Fibroblast of lung (primary cell): ENCODE data around the gene NR1D1. TPM values are rescaled to one million over a fixed set of nuclear protein-coding genes. Genes with fewer than 3 reads are reported as not detected.

Source experiments
- DNase-seq, 2 donors: peaks; one replicate each; pipeline versions ENCODE4 v3.0.0 to v3.0.0-alpha.2; 2010; ENCODE audit warnings: low read depth in 2 of 2
- H2AFZ ChIP-seq: 2 replicates; pipeline ENCODE4 v1.5.1; 2012; ENCODE audit warnings: low read length, control low read depth, inconsistent platforms
- H3K27ac ChIP-seq: 2 replicates; pipeline ENCODE4 v1.5.1; 2011; ENCODE audit warnings: low read length, control low read depth; ENCODE audit not compliant: insufficient read depth
- H3K27me3 ChIP-seq: 2 replicates; pipeline ENCODE4 v1.5.1; 2011; ENCODE audit warnings: mild to moderate bottlenecking, low read length; ENCODE audit not compliant: control insufficient read depth, insufficient read depth
- H3K36me3 ChIP-seq: 2 replicates; pipeline ENCODE4 v1.5.1; 2011; ENCODE audit warnings: low read length; ENCODE audit not compliant: control insufficient read depth, insufficient read depth
- H3K4me1 ChIP-seq: 2 replicates; pipeline ENCODE4 v1.5.1; 2011; ENCODE audit warnings: low read length; ENCODE audit not compliant: control insufficient read depth, insufficient read depth; ENCODE audit errors: extremely low read depth
- H3K4me2 ChIP-seq: 2 replicates; pipeline ENCODE4 v1.5.1; 2011; ENCODE audit warnings: low read length, control low read depth; ENCODE audit not compliant: insufficient read depth; ENCODE audit errors: extremely low read depth
- H3K4me3 ChIP-seq, 4 experiments: fragments of 200-600 bp in 1 of 4; sonication (generic) in 1 of 4; replicated peaks in 1 of 4; 2 replicates each; pipeline ENCODE4 v1.5.1; 2011 to 2016; ENCODE audit warnings: low read length in 4 of 4, low read depth in 3 of 4, mild to moderate bottlenecking in 3 of 4, control low read depth in 2 of 4, inconsistent platforms in 1 of 4, mixed read lengths in 1 of 4; ENCODE audit not compliant: insufficient read depth in 1 of 4; ENCODE audit errors: control extremely low read depth in 1 of 4
- H3K79me2 ChIP-seq: 2 replicates; pipeline ENCODE4 v1.5.1; 2012; ENCODE audit warnings: mild to moderate bottlenecking, low read length, inconsistent platforms; ENCODE audit not compliant: control insufficient read depth, insufficient read depth
- H3K9ac ChIP-seq: 2 replicates; pipeline ENCODE4 v1.5.1; 2011; ENCODE audit warnings: mild to moderate bottlenecking, low read length, control low read depth; ENCODE audit not compliant: insufficient read depth
- H3K9me3 ChIP-seq: 2 replicates; pipeline ENCODE4 v1.5.1; 2012; ENCODE audit warnings: low read depth, low read length; ENCODE audit not compliant: control insufficient read depth, insufficient read depth
- H4K20me1 ChIP-seq: 2 replicates; pipeline ENCODE4 v1.5.1; 2011; ENCODE audit warnings: low read length; ENCODE audit not compliant: control insufficient read depth, insufficient read depth; ENCODE audit errors: extremely low read depth
- CTCF ChIP-seq, 2 donors: IDR thresholded peaks in 1 of 2; conservative IDR thresholded peaks in 1 of 2; 1 replicate in 1 of 2; 2 replicates in 1 of 2; pipeline ENCODE4 v1.5.1; 2011 to 2012; ENCODE audit warnings: low read length in 2 of 2, control low read depth in 1 of 2, inconsistent platforms in 1 of 2, low read depth in 1 of 2, mild to moderate bottlenecking in 1 of 2
- EZH2 ChIP-seq: IDR thresholded peaks from 2 replicates; pipeline ENCODE4 v1.5.1; 2012; ENCODE audit warnings: low read length, control low read depth, mild to moderate bottlenecking; ENCODE audit errors: missing control alignments
- polyA plus RNA-seq, 2 donors: library from polyadenylated mRNA; depleted of rRNA in 1 of 2; stranded (reverse) in 1 of 2; unstranded in 1 of 2; fragments of >200 nt; gene quantifications; 2 replicates each; pipeline ENCODE4 v1.2.1, GENCODE V29; 2011 to 2012; ENCODE audit warnings: missing spikeins in 1 of 2
- total RNA-seq: library from RNA; depleted of rRNA; stranded (reverse); fragments of >200 nt; gene quantifications from 2 replicates; pipeline ENCODE4 v1.2.1, GENCODE V29; 2014

NR1D1 gene
- total and polyA plus RNA-seq, 2 donors (not counting 1 experiment from before 2014, with no cell fraction given), result 3.3 to 5.3 TPM

- no peak overlapping the region for H3K4me2 ChIP-seq
- H2AFZ ChIP-seq, result no peak overlapping the region
- TF ChIP-seq EZH2, result no peak
- TF ChIP-seq CTCF (conservative IDR thresholded peaks at IDR 0.05 in 1 of 2, IDR thresholded peaks at IDR 0.05 in 1 of 2; ENCODE audit: low read depth in 1 of 2, low read length in 2 of 2), result no peak
- no peak overlapping the region for H3K27ac ChIP-seq
- no peaks in the 10 kb centered on the region for H3K27me3 ChIP-seq
- H3K9ac ChIP-seq, result no peak overlapping the region
- H3K4me3 ChIP-seq, result no peak overlapping the region
- H3K4me1 ChIP-seq, result peaks cover 23% of the 10 kb centered on the region
- peaks cover 28% of the 10 kb centered on the region for H3K36me3 ChIP-seq
- no peak for DNase-seq
- H3K79me2 ChIP-seq, result peaks cover 33% of the 10 kb centered on the region
- H4K20me1 ChIP-seq, result no peaks in the 10 kb centered on the region
- no peaks in the 10 kb centered on the region for H3K9me3 ChIP-seq
These were observed 4.9 kb downstream of the NR1D1 start for GRCh38 chr17:40095351-40095943.

- Histone ChIP-seq H3K79me2 (peaks cover 28% of the 10 kb centered on the region), H3K9me3 (no peaks in the 10 kb centered on the region), H3K9ac (no peak overlapping the region), H4K20me1 (no peaks in the 10 kb centered on the region), H3K4me1 (peaks cover 23% of the 10 kb centered on the region), H2AFZ (no peak overlapping the region), H3K4me2 (no peak overlapping the region), H3K36me3 (peaks cover 29% of the 10 kb centered on the region), H3K4me3 (no peak overlapping the region), H3K27me3 (no peaks in the 10 kb centered on the region), H3K27ac (no peak overlapping the region)
- no peak for DNase-seq
- TF ChIP-seq CTCF (conservative IDR thresholded peaks at IDR 0.05 in 1 of 2, IDR thresholded peaks at IDR 0.05 in 1 of 2; ENCODE audit: low read depth in 1 of 2, low read length in 2 of 2) (no peak), EZH2 (no peak)
These were observed 5.5 kb downstream of the NR1D1 start for GRCh38 chr17:40094874-40095273.

GRCh38 chr17:40093580-40094201, 6.7 kb downstream of the NR1D1 start:
- Histone ChIP-seq H3K9ac (no peak overlapping the region), H3K4me3 (no peak overlapping the region), H3K4me1 (peaks cover 22% of the 10 kb centered on the region), H3K27ac (no peak overlapping the region), H3K4me2 (no peak overlapping the region), H3K27me3 (no peaks in the 10 kb centered on the region), H2AFZ (no peak overlapping the region), H4K20me1 (no peaks in the 10 kb centered on the region), H3K9me3 (no peaks in the 10 kb centered on the region), H3K36me3 (peaks cover 34% of the 10 kb centered on the region), H3K79me2 (peaks cover 22% of the 10 kb centered on the region)
- TF ChIP-seq EZH2 (no peak), CTCF (conservative IDR thresholded peaks at IDR 0.05 in 1 of 2, IDR thresholded peaks at IDR 0.05 in 1 of 2; ENCODE audit: low read depth in 1 of 2, low read length in 2 of 2) (no peak)
- DNase-seq, result no peak
